A549 (cell line): ENCODE measurements around the gene GALNT3.

Experiments used
- CBX2 ChIP-seq: fragments of 200-600 bp; sonication (generic); IDR thresholded peaks from 2 replicates; pipeline ENCODE4 v1.6.1; 2016; ENCODE audit warnings: low read depth, mild to moderate bottlenecking, borderline replicate concordance
- CHD4 ChIP-seq: fragments of 200-600 bp; sonication (generic); IDR thresholded peaks from 2 replicates; pipeline ENCODE4 v1.6.1; 2016; ENCODE audit warnings: antibody characterized with exemption, mild to moderate bottlenecking, borderline replicate concordance
- EHF ChIP-seq: fragments of 250-450 bp; sonication (Bioruptor Pico); IDR thresholded peaks from 2 replicates; pipeline ENCODE4 v1.5.0; 2020; ENCODE audit warnings: mild to moderate bottlenecking
- MAZ ChIP-seq: fragments of 150-350 bp; IDR thresholded peaks from 2 replicates; pipeline ENCODE4 v1.6.1; 2014; ENCODE audit warnings: antibody characterized with exemption, low read depth, low read length, borderline replicate concordance
- POLR2A ChIP-seq: IDR thresholded peaks from 2 replicates; pipeline ENCODE4 v1.6.1; 2012; ENCODE audit warnings: mild to moderate bottlenecking, low read length
- RAD21 ChIP-seq, 2 experiments: fragments of >200 bp in 1 of 2; sonication (Bioruptor Twin) in 1 of 2; formaldehyde crosslinking in 1 of 2; IDR thresholded peaks in 1 of 2; conservative IDR thresholded peaks in 1 of 2; 2 replicates in 1 of 2; 3 replicates in 1 of 2; pipeline ENCODE4 v1.6.1; 2012 to 2018; ENCODE audit warnings: inconsistent platforms in 1 of 2

DNA sequence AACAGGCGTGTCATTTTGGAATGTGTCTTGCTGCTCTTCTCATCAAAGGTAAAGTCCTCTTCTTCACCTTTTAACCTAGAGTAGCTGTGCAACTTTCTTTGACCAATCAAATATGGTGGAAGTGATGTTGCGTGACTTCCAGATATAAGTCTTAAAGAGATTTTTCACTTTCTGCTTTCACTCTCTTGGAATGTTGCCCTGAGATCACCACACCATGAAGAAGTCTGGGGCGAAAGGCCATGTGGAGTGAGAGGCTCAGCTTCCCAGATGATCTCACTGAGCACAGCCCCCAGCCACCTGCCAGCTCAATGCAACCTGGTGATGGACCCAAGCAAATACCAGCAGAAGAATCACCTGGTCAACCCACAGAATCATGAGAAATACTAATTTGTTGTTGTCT lies 7.1 kb upstream of the GALNT3 start:
- TF ChIP-seq CHD4 (no peak), RAD21 (conservative IDR thresholded peaks at IDR 0.05 in 1 of 2, IDR thresholded peaks at IDR 0.05 in 1 of 2) (no peak), POLR2A (no peak), EHF (CRISPR knock-in tag) (no peak), CBX2 (no peak), MAZ (no peak)
